ENCODE data around the gene CXCR5.

GRCh38 chr11:118896472-118896913, 12.8 kb downstream of the CXCR5 start:
- TF ChIP-seq POLR2A (IDR thresholded peaks at IDR 0.05) = no peak
- TF ChIP-seq CTCF (IDR thresholded peaks at IDR 0.05 in 8 of 11, conservative IDR thresholded peaks at IDR 0.05 in 3 of 11) = no peak

Data from spleen (tissue), 7 donors.